Measurements from ENCODE around the gene HCN3.

DNA sequence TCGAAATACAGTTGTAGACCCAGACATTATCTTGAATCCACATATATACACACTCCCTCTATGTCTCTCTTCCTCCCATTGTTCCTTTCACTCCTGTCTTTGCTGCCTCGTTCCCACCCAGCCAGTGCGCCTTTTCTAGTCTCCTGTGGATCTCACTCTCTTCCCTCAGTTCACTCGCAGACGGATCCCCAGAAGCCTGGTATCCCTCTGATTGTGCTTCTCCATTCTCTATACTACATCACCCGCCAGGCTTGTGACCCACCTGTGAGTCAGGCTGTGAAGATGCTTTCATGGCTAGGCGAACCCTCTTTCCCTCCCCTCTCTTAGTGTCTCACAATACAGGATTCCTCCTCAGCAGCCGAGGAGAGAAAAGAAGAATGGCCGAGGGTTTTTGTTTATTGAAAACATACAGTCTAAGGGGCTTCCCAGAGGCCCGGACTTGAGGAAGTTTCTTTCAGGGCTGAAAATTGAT lies 1.5 kb downstream of the HCN3 start:
- TF ChIP-seq CTCF (IDR thresholded peaks at IDR 0.05) (peak in 2 of 5 experiments; percentile 0 to 2), POLR2A (IDR thresholded peaks at IDR 0.05) (no peak), POLR2AphosphoS5 (IDR thresholded peaks at IDR 0.05) (no peak), EP300 (IDR thresholded peaks at IDR 0.05; ENCODE audit: low read depth) (no peak)

Measured in transverse colon (tissue), 4 donors.